BJ (cell line): ENCODE measurements around the gene CMTR1. TPM values are rescaled to one million over a fixed set of nuclear protein-coding genes. Genes with fewer than 3 reads are reported as not detected.
A peak's percentile ranks its signal among the peaks of the same experiment; 100 is the strongest.

ENCODE experiments used
- CTCF ChIA-PET: fragments of 350-600 bp; formaldehyde crosslinking; extraction: SDS; loops from one replicate; lab custom pipeline; 2021; ENCODE audit warnings: antibody characterized with exemption, inconsistent platforms; lab: Yijun Ruan, JAX
- POLR2A ChIA-PET: fragments of 300-600 bp; sonication (Branson Sonifier 250); formaldehyde crosslinking; extraction: SDS; loops from one replicate; lab custom pipeline; 2021; ENCODE audit warnings: antibody characterized with exemption; lab: Charles Lee
- DNase-seq: peaks from one replicate; pipeline ENCODE4 v3.0.0-alpha.2; 2011; ENCODE audit warnings: low read depth
- H3K27me3 ChIP-seq: 2 replicates; pipeline ENCODE4 v1.6.0; 2011; ENCODE audit warnings: low read length; ENCODE audit not compliant: control insufficient read depth, insufficient read depth
- H3K36me3 ChIP-seq: 2 replicates; pipeline ENCODE4 v1.5.1; 2011; ENCODE audit warnings: low read length; ENCODE audit not compliant: control insufficient read depth, insufficient read depth
- H3K4me3 ChIP-seq: 2 replicates; pipeline ENCODE4 v1.5.1; 2011; ENCODE audit warnings: low read depth, mild to moderate bottlenecking, control low read depth, low read length
- CTCF ChIP-seq: IDR thresholded peaks from 2 replicates; pipeline ENCODE4 v1.5.1; 2011; ENCODE audit warnings: low read depth, mild to moderate bottlenecking, control low read depth, inconsistent platforms, low read length, moderate library complexity; ENCODE audit not compliant: insufficient read depth
- polyA plus RNA-seq: library from polyadenylated mRNA; depleted of rRNA; stranded (reverse); fragments of >200 nt; gene quantifications from 2 replicates; pipeline ENCODE4 v1.2.3, GENCODE V29; 2011

The CMTR1 gene
- polyA plus RNA-seq, 1 experiment: 25.2 TPM

GRCh38 chr6:37449984-37450383, 17.0 kb downstream of the CMTR1 start:
- no peak for DNase-seq
- H3K4me3 ChIP-seq: no peak overlapping the region
- H3K27me3 ChIP-seq: no peaks in the 10 kb centered on the region
- no peak for TF ChIP-seq CTCF
- CTCF ChIA-PET: interaction anchor here (0.7 to 1.6 kb wide), 2 partner anchors 10 to 14 kb away, joined by 3 to 5 read pairs; no protein-coding TSS in a partner anchor
- POLR2A ChIA-PET: no interaction called here
- H3K36me3 ChIP-seq: peaks cover 16% of the 10 kb centered on the region

GRCh38 chr6:37451441-37452193, 18.6 kb downstream of the CMTR1 start:
- H3K36me3 ChIP-seq: peaks cover 13% of the 10 kb centered on the region
- DNase-seq: no peak
- CTCF ChIA-PET: interaction anchor here (1.3 kb wide), 1 partner anchor 10 kb away, joined by 3 read pairs; no protein-coding TSS in a partner anchor

GRCh38 chr6:37452522-37452921, 19.5 kb downstream of the CMTR1 start:
- CTCF ChIA-PET: interaction anchor here (0.7 to 1.3 kb wide), 2 partner anchors 11 to 17 kb away, joined by 3 to 4 read pairs; no protein-coding TSS in a partner anchor
- no peaks in the 10 kb centered on the region for H3K27me3 ChIP-seq
- DNase-seq: no peak
- H3K36me3 ChIP-seq: peaks cover 8% of the 10 kb centered on the region
- TF ChIP-seq CTCF: no peak
- no peak overlapping the region for H3K4me3 ChIP-seq
- POLR2A ChIA-PET: no interaction called here

More at GRCh38 chr6:37451441-37452193, 18.6 kb downstream of the CMTR1 start:
- no peak for TF ChIP-seq CTCF
- H3K4me3 ChIP-seq: no peak overlapping the region
- no peaks in the 10 kb centered on the region for H3K27me3 ChIP-seq
- POLR2A ChIA-PET: no interaction called here

GRCh38 chr6:37454420-37455140, 21.6 kb downstream of the CMTR1 start:
- no peak for TF ChIP-seq CTCF
- Histone ChIP-seq H3K36me3 (peaks cover 10% of the 10 kb centered on the region), H3K4me3 (no peak overlapping the region), H3K27me3 (no peaks in the 10 kb centered on the region)
- no peak for DNase-seq
- CTCF ChIA-PET: interaction anchor here (0.6 to 1.0 kb wide), 3 partner anchors 10 to 433 kb away, joined by 3 to 4 read pairs (median 3); no protein-coding TSS in a partner anchor
- POLR2A ChIA-PET: no interaction called here

GRCh38 chr6:37456126-37456525, 23.1 kb downstream of the CMTR1 start:
- no peaks in the 10 kb centered on the region for H3K27me3 ChIP-seq
- no peak for TF ChIP-seq CTCF
- H3K36me3 ChIP-seq: peaks cover 16% of the 10 kb centered on the region
- DNase-seq: peak; percentile 69
- H3K4me3 ChIP-seq: no peak overlapping the region
- ChIA-PET POLR2A (no interaction called here), CTCF (interaction anchor here (1.2 kb wide), 1 partner anchor 36 kb away, joined by 3 read pairs; no protein-coding TSS in a partner anchor)
